Endodermal cell (in vitro differentiated cells): ENCODE measurements around the gene HMGCL. TPM values are rescaled to one million over a fixed set of nuclear protein-coding genes. Genes with fewer than 3 reads are reported as not detected.

Source experiments
- DNase-seq: peaks from one replicate; pipeline ENCODE4 v3.0.0-alpha.2; 2017
- H3K27ac ChIP-seq: 2 replicates; pipeline ENCODE4 v1.5.1; 2013; ENCODE audit warnings: mild to moderate bottlenecking, low read depth, low read length, moderate library complexity
- H3K27me3 ChIP-seq: 2 replicates; pipeline ENCODE4 v1.6.1; 2013; ENCODE audit warnings: mild to moderate bottlenecking, low read length, moderate library complexity; ENCODE audit not compliant: insufficient read depth, control insufficient read depth, poor library complexity, severe bottlenecking
- H3K36me3 ChIP-seq: 2 replicates; pipeline ENCODE4 v1.7.0; 2013; ENCODE audit warnings: mild to moderate bottlenecking, low read length, moderate library complexity; ENCODE audit not compliant: control insufficient read depth, insufficient read depth
- H3K4me1 ChIP-seq: one replicate; pipeline ENCODE4 v1.7.0; 2013; ENCODE audit warnings: low read length; ENCODE audit not compliant: control insufficient read depth, insufficient read depth
- H3K4me3 ChIP-seq: 2 replicates; pipeline ENCODE4 v1.5.1; 2013; ENCODE audit warnings: mild to moderate bottlenecking, low read length, moderate library complexity
- H3K9ac ChIP-seq: 2 replicates; pipeline ENCODE4 v1.6.1; 2013; ENCODE audit warnings: mild to moderate bottlenecking, low read length, moderate library complexity; ENCODE audit not compliant: poor library complexity, severe bottlenecking; ENCODE audit errors: extremely low read depth
- H3K9me3 ChIP-seq: 2 replicates; pipeline ENCODE4 v1.6.1; 2013; ENCODE audit warnings: mild to moderate bottlenecking, low read length, moderate library complexity; ENCODE audit not compliant: control insufficient read depth
- H3K27ac Mint-ChIP-seq: 2 replicates; pipeline ENCODE4 v1.8.0; 2020; ENCODE audit warnings: mixed read lengths
- H3K27me3 Mint-ChIP-seq: 2 replicates; pipeline ENCODE4 v1.8.0; 2021; ENCODE audit warnings: mild to moderate bottlenecking, mixed read lengths; ENCODE audit not compliant: insufficient read depth
- H3K36me3 Mint-ChIP-seq: 2 replicates; pipeline ENCODE4 v1.8.0; 2020; ENCODE audit warnings: low read depth, mixed read lengths
- H3K4me1 Mint-ChIP-seq: 2 replicates; pipeline ENCODE4 v1.8.0; 2020; ENCODE audit warnings: mixed read lengths
- H3K4me3 Mint-ChIP-seq: 2 replicates; pipeline ENCODE4 v1.8.0; 2020; ENCODE audit warnings: mild to moderate bottlenecking, moderate library complexity, mixed read lengths
- H3K9me3 Mint-ChIP-seq: 2 replicates; pipeline ENCODE4 v1.8.0; 2020; ENCODE audit warnings: mild to moderate bottlenecking, mixed read lengths
- WGBS, 2 experiments: methylation state at CpG; one replicate each; pipeline versions ENCODE4 v1.1.5 to v1.1.7; 2013; ENCODE audit warnings: missing lambda C conversion rate in 2 of 2, mixed read lengths in 1 of 2; ENCODE audit not compliant: insufficient coverage in 1 of 2, insufficient read length in 1 of 2; 5-methylcytosine and 5-hydroxymethylcytosine counted together
- total RNA-seq, 2 donors: library from RNA; stranded (reverse); fragmentation: NEBNext Ultra II Directional in 1 of 2; extraction: Animal tissue kit (Norgen Biotek cat#: 25700) in 1 of 2; gene quantifications; 2 replicates in 1 of 2; 3 replicates in 1 of 2; pipeline ENCODE4 v1.2.1, GENCODE V29; 2021
- TF ChIP-seq, protein P1 (sequence below): fragments of 200-600 bp; sonication (generic); conservative IDR thresholded peaks from 2 replicates; pipeline ENCODE4 v1.5.0; 2021; ENCODE audit warnings: antibody characterized with exemption, mild to moderate bottlenecking

The HMGCL gene
- total RNA-seq, 2 donors from 2014 or later: 24.0 to 41.7 TPM

DNA sequence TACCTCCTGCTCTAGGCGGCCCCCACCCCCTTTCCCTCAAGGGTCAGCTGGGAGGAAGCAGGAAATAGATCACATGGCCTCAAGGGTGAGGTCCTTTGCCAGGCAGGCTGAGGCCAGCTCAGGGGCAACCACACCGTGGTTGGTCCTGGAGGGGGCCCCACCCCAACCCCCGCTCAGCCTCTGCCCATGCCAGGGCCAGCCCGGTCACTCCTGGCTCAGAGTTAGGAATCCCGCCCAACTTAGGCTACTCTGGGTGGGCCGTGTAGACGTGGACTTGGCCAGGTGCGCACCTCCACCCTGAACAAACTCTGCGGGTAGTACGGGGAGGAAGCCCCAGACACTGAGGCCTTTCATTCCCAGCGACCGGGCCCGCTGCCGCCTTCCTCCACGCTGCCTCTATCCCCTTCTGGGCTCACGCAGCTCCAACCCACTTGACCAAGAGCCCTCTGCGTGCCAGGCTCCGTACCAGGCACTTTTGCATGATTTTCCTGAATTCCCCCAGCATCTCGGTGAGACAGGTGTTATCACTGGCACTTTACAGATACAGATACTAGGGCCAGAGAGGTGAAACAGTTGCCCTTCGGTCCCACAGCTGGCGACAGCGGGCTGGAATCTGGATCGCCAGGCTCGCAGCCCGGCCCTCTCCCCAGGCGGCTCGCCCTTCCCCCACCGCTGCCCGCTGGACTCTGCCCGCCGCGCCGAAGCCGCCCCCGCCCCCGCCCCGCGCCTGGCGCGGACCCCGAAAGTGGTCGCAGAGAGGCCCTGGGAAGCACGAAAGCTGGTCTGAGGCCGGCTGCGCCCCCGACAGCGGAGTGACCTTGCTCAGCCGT lies 25.4 kb downstream of the HMGCL start:
- peaks cover 18% of the 10 kb centered on the region for H3K36me3 ChIP-seq
- H3K4me3 ChIP-seq: peak overlapping the region; percentile 81
- TF ChIP-seq, protein P1, sequence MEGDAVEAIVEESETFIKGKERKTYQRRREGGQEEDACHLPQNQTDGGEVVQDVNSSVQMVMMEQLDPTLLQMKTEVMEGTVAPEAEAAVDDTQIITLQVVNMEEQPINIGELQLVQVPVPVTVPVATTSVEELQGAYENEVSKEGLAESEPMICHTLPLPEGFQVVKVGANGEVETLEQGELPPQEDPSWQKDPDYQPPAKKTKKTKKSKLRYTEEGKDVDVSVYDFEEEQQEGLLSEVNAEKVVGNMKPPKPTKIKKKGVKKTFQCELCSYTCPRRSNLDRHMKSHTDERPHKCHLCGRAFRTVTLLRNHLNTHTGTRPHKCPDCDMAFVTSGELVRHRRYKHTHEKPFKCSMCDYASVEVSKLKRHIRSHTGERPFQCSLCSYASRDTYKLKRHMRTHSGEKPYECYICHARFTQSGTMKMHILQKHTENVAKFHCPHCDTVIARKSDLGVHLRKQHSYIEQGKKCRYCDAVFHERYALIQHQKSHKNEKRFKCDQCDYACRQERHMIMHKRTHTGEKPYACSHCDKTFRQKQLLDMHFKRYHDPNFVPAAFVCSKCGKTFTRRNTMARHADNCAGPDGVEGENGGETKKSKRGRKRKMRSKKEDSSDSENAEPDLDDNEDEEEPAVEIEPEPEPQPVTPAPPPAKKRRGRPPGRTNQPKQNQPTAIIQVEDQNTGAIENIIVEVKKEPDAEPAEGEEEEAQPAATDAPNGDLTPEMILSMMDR: no peak
- 4 to 7% methylated on average over 19 to 48 of the region's 48 CpGs for WGBS, 2 experiments
- Mint-ChIP-seq H3K9me3 (no peaks in the 10 kb centered on the region), H3K36me3 (peaks cover 36% of the 10 kb centered on the region), H3K27ac (peak overlapping the region; percentile 98), H3K4me1 (peaks cover 10% of the 10 kb centered on the region), H3K27me3 (peaks cover 3% of the 10 kb centered on the region), H3K4me3 (peak overlapping the region; percentile 83)
- H3K9ac ChIP-seq: peak overlapping the region; percentile 43
- H3K27ac ChIP-seq: peak overlapping the region; percentile 19
- H3K4me1 ChIP-seq: peaks cover 7% of the 10 kb centered on the region
- no peaks in the 10 kb centered on the region for H3K27me3 ChIP-seq
- peak; percentile 88 for DNase-seq
- H3K9me3 ChIP-seq: no peaks in the 10 kb centered on the region

DNA sequence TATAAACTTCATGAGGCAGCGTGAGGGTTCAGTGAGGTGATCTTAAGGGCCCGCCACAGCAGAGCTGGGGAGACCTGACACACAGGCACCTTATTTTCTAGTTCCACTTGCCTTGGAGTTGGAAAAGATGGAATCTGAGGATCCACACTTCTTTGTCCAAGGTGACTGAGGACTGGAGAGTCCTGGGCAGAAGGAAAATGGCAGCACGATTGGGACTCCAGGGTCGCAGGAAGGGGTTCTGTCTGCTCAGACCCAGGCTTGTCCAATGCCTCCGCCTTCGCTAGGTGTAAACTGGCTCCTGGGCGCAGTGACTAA lies 26.0 kb downstream of the HMGCL start:
- no peak for DNase-seq
- peaks cover 3% of the 10 kb centered on the region for H3K27me3 Mint-ChIP-seq
- peak overlapping the region; percentile 81 for H3K4me3 ChIP-seq
- no peak overlapping the region for H3K27ac Mint-ChIP-seq
- H3K27ac ChIP-seq: no peak overlapping the region
- H3K9ac ChIP-seq: peak overlapping the region; percentile 43
- no peaks in the 10 kb centered on the region for H3K9me3 Mint-ChIP-seq
- WGBS, 2 experiments: 74 to 82% methylated on average over 7 of the region's 7 CpGs
- no peaks in the 10 kb centered on the region for H3K27me3 ChIP-seq
- peak overlapping the region; percentile 83 for H3K4me3 Mint-ChIP-seq
- peaks cover 7% of the 10 kb centered on the region for H3K4me1 ChIP-seq
- H3K4me1 Mint-ChIP-seq: peaks cover 10% of the 10 kb centered on the region
- TF ChIP-seq, protein P1: no peak
- H3K9me3 ChIP-seq: no peaks in the 10 kb centered on the region
- H3K36me3 ChIP-seq: peaks cover 22% of the 10 kb centered on the region
- H3K36me3 Mint-ChIP-seq: peaks cover 39% of the 10 kb centered on the region

DNA sequence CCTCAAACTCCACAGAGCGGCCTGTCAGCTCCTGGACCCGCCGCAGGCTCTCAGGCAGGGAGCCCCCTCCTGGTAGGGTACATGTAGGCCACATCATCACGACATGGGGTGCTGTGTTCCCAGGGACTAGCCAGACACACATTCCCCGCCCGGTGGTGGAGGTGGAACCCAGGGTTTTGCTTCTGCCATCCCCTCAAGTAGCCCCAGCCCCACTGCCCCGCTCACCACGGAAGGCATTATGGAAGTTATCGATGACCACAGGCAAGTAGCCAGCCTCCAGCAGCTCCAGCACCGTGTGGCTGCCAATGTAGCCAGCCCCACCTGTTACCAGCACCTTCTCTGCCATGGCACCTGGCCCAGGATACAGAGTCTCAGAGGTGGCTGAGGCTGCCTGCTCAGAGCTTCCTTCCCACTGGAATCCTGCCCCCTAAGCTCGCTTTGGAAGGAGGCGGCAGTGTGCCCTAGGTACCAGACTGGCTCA lies 26.5 kb downstream of the HMGCL start:
- Mint-ChIP-seq H3K36me3 (peaks cover 34% of the 10 kb centered on the region), H3K4me1 (peaks cover 10% of the 10 kb centered on the region), H3K4me3 (no peak overlapping the region), H3K27ac (no peak overlapping the region), H3K9me3 (no peaks in the 10 kb centered on the region), H3K27me3 (peaks cover 3% of the 10 kb centered on the region)
- H3K27ac ChIP-seq: no peak overlapping the region
- peak overlapping the region; percentile 81 for H3K4me3 ChIP-seq
- peak; percentile 70 for DNase-seq
- peaks cover 7% of the 10 kb centered on the region for H3K4me1 ChIP-seq
- peaks cover 24% of the 10 kb centered on the region for H3K36me3 ChIP-seq
- WGBS, 2 experiments: 92 to 100% methylated on average over 2 to 12 of the region's 12 CpGs
- H3K9ac ChIP-seq: no peak overlapping the region
- H3K27me3 ChIP-seq: no peaks in the 10 kb centered on the region
- no peaks in the 10 kb centered on the region for H3K9me3 ChIP-seq
- TF ChIP-seq, protein P1: peak; percentile 59
